ENCODE measurements around the gene GMDS.

Gene GMDS

GRCh38 chr6:2216794-2217383 lies 28.5 kb downstream of the GMDS start:
- Histone ChIP-seq H3K79me2 (ENCODE audit: insufficient read depth, low read length) (peaks cover 4% of the 10 kb centered on the region), H3K36me3 (ENCODE audit: insufficient read depth, low read length) (no peaks in the 10 kb centered on the region), H2AFZ (ENCODE audit: low read depth, low read length) (no peak overlapping the region), H3K4me1 (ENCODE audit: insufficient read depth, low read length) (peaks cover 4% of the 10 kb centered on the region; the same call in 1 of the 2 replicates), H3K4me3 (ENCODE audit: low read depth in 1 of 2, low read length in 2 of 2) (no peak overlapping the region), H4K20me1 (ENCODE audit: insufficient read depth, low read length) (peaks cover 10% of the 10 kb centered on the region), H3K27me3 (ENCODE audit: insufficient read depth, low read length, poor library complexity) (no peaks in the 10 kb centered on the region), H3K4me2 (ENCODE audit: insufficient read depth, low read length) (no peak overlapping the region), H3K9ac (ENCODE audit: low read depth, low read length) (no peak overlapping the region), H3K27ac (ENCODE audit: low read length) (no peak overlapping the region), H3K9me3 (ENCODE audit: insufficient read depth, low read length, severe bottlenecking) (no peaks in the 10 kb centered on the region)
- TF ChIP-seq EZH2 (IDR thresholded peaks at IDR 0.05; ENCODE audit: borderline replicate concordance, low read depth, low read length, severe bottlenecking): no peak
- no peak for TF ChIP-seq CTCF (IDR thresholded peaks at IDR 0.05; ENCODE audit: borderline replicate concordance, extremely low read depth, low read length, poor library complexity, severe bottlenecking)
- no peak for DNase-seq
- no peak for ATAC-seq (ENCODE audit: insufficient read depth, low read depth)

GRCh38 chr6:2215342-2215741 lies 30.1 kb downstream of the GMDS start:
- TF ChIP-seq EZH2 (IDR thresholded peaks at IDR 0.05; ENCODE audit: borderline replicate concordance, low read depth, low read length, severe bottlenecking) (no peak), CTCF (IDR thresholded peaks at IDR 0.05; ENCODE audit: borderline replicate concordance, extremely low read depth, low read length, poor library complexity, severe bottlenecking) (no peak)
- Histone ChIP-seq H4K20me1 (ENCODE audit: insufficient read depth, low read length) (peaks cover 16% of the 10 kb centered on the region), H3K9me3 (ENCODE audit: insufficient read depth, low read length, severe bottlenecking) (no peaks in the 10 kb centered on the region), H3K36me3 (ENCODE audit: insufficient read depth, low read length) (no peaks in the 10 kb centered on the region), H2AFZ (ENCODE audit: low read depth, low read length) (no peak overlapping the region), H3K79me2 (ENCODE audit: insufficient read depth, low read length) (peaks cover 6% of the 10 kb centered on the region; the same call in 1 of the 2 replicates), H3K27ac (ENCODE audit: low read length) (no peak overlapping the region), H3K4me2 (ENCODE audit: insufficient read depth, low read length) (no peak overlapping the region), H3K27me3 (ENCODE audit: insufficient read depth, low read length, poor library complexity) (no peaks in the 10 kb centered on the region), H3K4me3 (ENCODE audit: low read depth in 1 of 2, low read length in 2 of 2) (no peak overlapping the region), H3K9ac (ENCODE audit: low read depth, low read length) (no peak overlapping the region), H3K4me1 (ENCODE audit: insufficient read depth, low read length) (no peaks in the 10 kb centered on the region)
- no peak for DNase-seq
- ATAC-seq (ENCODE audit: insufficient read depth, low read depth): no peak

- H3K4me2 ChIP-seq (ENCODE audit: insufficient read depth, low read length): no peak overlapping the region
- no peak overlapping the region for H2AFZ ChIP-seq (ENCODE audit: low read depth, low read length)
- no peak overlapping the region for H3K27ac ChIP-seq (ENCODE audit: low read length)
- no peak for TF ChIP-seq CTCF (IDR thresholded peaks at IDR 0.05; ENCODE audit: borderline replicate concordance, extremely low read depth, low read length, poor library complexity, severe bottlenecking)
- no peak for TF ChIP-seq EZH2 (IDR thresholded peaks at IDR 0.05; ENCODE audit: borderline replicate concordance, low read depth, low read length, severe bottlenecking)
- H3K9me3 ChIP-seq (ENCODE audit: insufficient read depth, low read length, severe bottlenecking): no peaks in the 10 kb centered on the region
- peaks cover 3% of the 10 kb centered on the region; the same call in 1 of the 2 replicates for H3K79me2 ChIP-seq (ENCODE audit: insufficient read depth, low read length)
- ATAC-seq (ENCODE audit: insufficient read depth, low read depth) (no peak), DNase-seq (no peak)
- no peak overlapping the region for H3K9ac ChIP-seq (ENCODE audit: low read depth, low read length)
- peaks cover 27% of the 10 kb centered on the region for H4K20me1 ChIP-seq (ENCODE audit: insufficient read depth, low read length)
- no peak overlapping the region for H3K4me3 ChIP-seq (ENCODE audit: low read depth in 1 of 2, low read length in 2 of 2)
- no peaks in the 10 kb centered on the region for H3K27me3 ChIP-seq (ENCODE audit: insufficient read depth, low read length, poor library complexity)
- no peaks in the 10 kb centered on the region for H3K4me1 ChIP-seq (ENCODE audit: insufficient read depth, low read length)
- H3K36me3 ChIP-seq (ENCODE audit: insufficient read depth, low read length): no peaks in the 10 kb centered on the region
These were observed 32.3 kb downstream of the GMDS start for GRCh38 chr6:2213086-2213485.

Data from DND-41 (cell line).